Activated gamma-delta T cell (primary cell): Measurements from ENCODE around the gene FERMT3.

Experiments
- DNase-seq: peaks from one replicate; lab custom pipeline; 2025; lab: John Stamatoyannopoulos, UW

Gene FERMT3

GRCh38 chr11:64264371-64264852, 57.9 kb downstream of the FERMT3 start:
- no peak for DNase-seq

- DNase-seq = no peak
Measured at GRCh38 chr11:64265176-64266160, 58.9 kb downstream of the FERMT3 start.

GRCh38 chr11:64266339-64266738, 59.8 kb downstream of the FERMT3 start:
- no peak for DNase-seq

DNA sequence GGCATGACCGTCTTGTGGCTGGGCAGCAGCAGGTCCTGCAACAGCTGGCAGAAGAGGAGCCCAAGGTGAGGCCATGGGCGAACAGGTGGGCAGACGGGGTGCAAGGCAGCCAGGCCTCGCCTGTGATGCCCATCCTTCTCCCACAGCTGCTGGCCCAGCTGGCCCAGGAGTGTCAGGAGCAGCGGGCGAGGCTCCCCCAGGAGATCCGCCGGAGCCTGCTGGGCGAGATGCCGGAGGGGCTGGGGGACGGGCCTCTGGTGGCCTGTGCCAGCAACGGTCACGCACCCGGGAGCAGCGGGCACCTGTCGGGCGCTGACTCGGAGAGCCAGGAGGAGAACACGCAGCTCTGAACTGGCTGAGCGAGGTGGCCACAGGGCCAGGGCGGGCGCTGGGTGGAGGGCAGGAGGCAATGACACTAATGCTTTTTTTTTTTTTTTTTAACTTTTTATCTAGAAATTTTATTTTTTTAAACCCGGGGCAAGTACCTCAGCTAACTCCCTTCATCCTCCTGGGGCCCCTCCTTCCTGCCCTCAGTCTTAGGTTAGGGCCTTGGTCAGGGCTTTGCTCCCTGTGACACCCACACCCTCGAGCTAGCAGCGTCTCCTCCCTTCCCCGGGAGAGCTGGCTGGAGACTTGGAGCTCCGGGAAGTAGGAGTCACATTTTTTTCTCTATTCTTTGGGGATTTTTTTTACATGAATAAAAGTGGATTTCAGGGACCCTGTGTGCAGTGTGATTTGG, 60.9 kb downstream of the FERMT3 start:
- DNase-seq = no peak

- no peak for DNase-seq
Measured at GRCh38 chr11:64268025-64268892, 61.7 kb downstream of the FERMT3 start.

DNA sequence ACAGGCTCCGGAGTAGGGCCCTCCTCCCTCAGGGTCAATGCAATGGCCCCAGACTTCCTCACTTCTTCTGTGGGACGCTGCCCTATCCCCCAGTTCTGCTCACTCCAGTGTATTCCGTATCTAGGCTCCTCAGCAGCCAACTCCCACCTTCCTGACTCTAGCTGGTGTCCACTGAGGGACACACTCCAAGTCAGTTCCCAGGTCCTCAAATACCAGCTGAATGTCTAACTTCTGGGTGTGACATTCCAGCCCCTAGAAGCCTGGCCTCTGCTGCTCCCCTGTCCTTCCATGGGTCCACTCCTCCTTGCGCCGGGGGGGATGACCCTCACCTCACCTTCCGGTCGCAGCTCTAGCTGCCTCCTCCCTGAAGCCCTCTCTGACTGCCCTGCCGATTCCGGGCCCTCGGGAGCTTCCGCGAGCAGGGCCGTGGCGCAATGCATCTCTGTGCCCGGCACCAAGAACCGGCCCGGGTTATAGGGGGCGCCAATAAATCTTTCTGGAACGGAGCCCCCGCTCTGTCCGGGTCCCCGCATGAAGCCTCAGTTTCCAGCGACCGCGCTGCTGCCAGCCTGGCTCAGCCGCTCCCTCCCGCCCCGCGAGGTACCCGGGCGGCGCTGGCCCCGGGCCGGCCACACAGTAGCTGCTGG, 62.5 kb downstream of the FERMT3 start:
- DNase-seq = no peak

GRCh38 chr11:64269540-64270220, 63.2 kb downstream of the FERMT3 start:
- DNase-seq = peak; percentile 92
